A673 (cell line): Measurements from ENCODE around the gene NUCKS1. TPM values are rescaled to one million over a fixed set of nuclear protein-coding genes. Genes with fewer than 3 reads are reported as not detected.

Experiments
- BruUV-seq: library from RNA; stranded (reverse); fragments of 400-500 nt; replicated peaks from 2 replicates; lab custom pipeline; 2021; lab: Mats Ljungman, UMichigan
- CTCF ChIA-PET: fragments of 300-600 bp; sonication (Branson Sonifier 250); formaldehyde crosslinking; loops from one replicate; lab custom pipeline; 2022; ENCODE audit warnings: antibody characterized with exemption; lab: Charles Lee
- POLR2A ChIA-PET: fragments of 300-600 bp; sonication (Branson Sonifier 250); formaldehyde crosslinking; loops from one replicate; lab custom pipeline; 2022; ENCODE audit warnings: antibody characterized with exemption; ENCODE audit not compliant: low non-redundant PET; lab: Charles Lee
- DNase-seq: peaks from one replicate; pipeline ENCODE4 v3.0.0-alpha.2; 2015; ENCODE audit warnings: low spot score
- H3K27ac ChIP-seq: fragments of 200-600 bp; sonication (generic); 2 replicates; pipeline ENCODE4 v1.5.1; 2016; ENCODE audit warnings: mixed run types, low read depth, mild to moderate bottlenecking, mixed read lengths, antibody characterized with exemption, low read length; ENCODE audit not compliant: poor library complexity, severe bottlenecking
- H3K27me3 ChIP-seq: fragments of 200-600 bp; sonication (generic); replicated peaks from 2 replicates; pipeline ENCODE4 v1.6.1; 2017; ENCODE audit warnings: mixed run types, low read depth, mild to moderate bottlenecking, mixed read lengths, antibody characterized with exemption, low read length; ENCODE audit not compliant: insufficient read depth, poor library complexity
- H3K36me3 ChIP-seq: fragments of 200-600 bp; sonication (generic); 2 replicates; pipeline ENCODE4 v1.6.1; 2016; ENCODE audit warnings: mixed run types, mild to moderate bottlenecking, mixed read lengths, antibody characterized with exemption, low read length; ENCODE audit not compliant: insufficient read depth, poor library complexity, severe bottlenecking
- H3K4me1 ChIP-seq: fragments of 200-600 bp; sonication (generic); 2 replicates; pipeline ENCODE4 v1.6.1; 2017; ENCODE audit warnings: mixed run types, mild to moderate bottlenecking, mixed read lengths, antibody characterized with exemption, low read length; ENCODE audit not compliant: insufficient read depth, poor library complexity, severe bottlenecking
- H3K4me3 ChIP-seq: fragments of 200-600 bp; sonication (generic); 2 replicates; pipeline ENCODE4 v1.5.1; 2016; ENCODE audit warnings: low read depth, mixed run types, mild to moderate bottlenecking, mixed read lengths, low read length; ENCODE audit not compliant: poor library complexity, severe bottlenecking
- H3K9me3 ChIP-seq: fragments of 200-600 bp; sonication (generic); 2 replicates; pipeline ENCODE4 v1.6.1; 2016; ENCODE audit warnings: mixed run types, low read depth, mild to moderate bottlenecking, mixed read lengths, antibody characterized with exemption, low read length; ENCODE audit not compliant: poor library complexity, severe bottlenecking
- EZH2 ChIP-seq: fragments of 200-600 bp; sonication (generic); IDR thresholded peaks from 2 replicates; pipeline ENCODE4 v1.6.1; 2017; ENCODE audit warnings: borderline replicate concordance, low read depth, mild to moderate bottlenecking, mixed read lengths, antibody characterized with exemption, low read length; ENCODE audit not compliant: poor library complexity, severe bottlenecking
- intact Hi-C: fragments of 100-400 bp; cut with micrococcal nuclease; formaldehyde crosslinking; loops from one replicate; pipeline ENCODE4 v1.10.0; 2022; ENCODE audit not compliant: unreplicated experiment
- total RNA-seq: library from RNA; stranded (reverse); gene quantifications from 2 replicates; pipeline ENCODE4 v1.2.3, GENCODE V29; 2021
- TF ChIP-seq, protein P1 (sequence below): fragments of 300-800, 200-600 bp; sonication (generic); conservative IDR thresholded peaks from 2 replicates; pipeline ENCODE4 v1.5.1; 2017; ENCODE audit warnings: low read depth, mild to moderate bottlenecking, antibody characterized with exemption, low read length, moderate library complexity, mixed read lengths

NUCKS1 gene
- total RNA-seq, 1 experiment from 2014 or later = 437 TPM

- no peak for TF ChIP-seq EZH2
- TF ChIP-seq, protein P1, sequence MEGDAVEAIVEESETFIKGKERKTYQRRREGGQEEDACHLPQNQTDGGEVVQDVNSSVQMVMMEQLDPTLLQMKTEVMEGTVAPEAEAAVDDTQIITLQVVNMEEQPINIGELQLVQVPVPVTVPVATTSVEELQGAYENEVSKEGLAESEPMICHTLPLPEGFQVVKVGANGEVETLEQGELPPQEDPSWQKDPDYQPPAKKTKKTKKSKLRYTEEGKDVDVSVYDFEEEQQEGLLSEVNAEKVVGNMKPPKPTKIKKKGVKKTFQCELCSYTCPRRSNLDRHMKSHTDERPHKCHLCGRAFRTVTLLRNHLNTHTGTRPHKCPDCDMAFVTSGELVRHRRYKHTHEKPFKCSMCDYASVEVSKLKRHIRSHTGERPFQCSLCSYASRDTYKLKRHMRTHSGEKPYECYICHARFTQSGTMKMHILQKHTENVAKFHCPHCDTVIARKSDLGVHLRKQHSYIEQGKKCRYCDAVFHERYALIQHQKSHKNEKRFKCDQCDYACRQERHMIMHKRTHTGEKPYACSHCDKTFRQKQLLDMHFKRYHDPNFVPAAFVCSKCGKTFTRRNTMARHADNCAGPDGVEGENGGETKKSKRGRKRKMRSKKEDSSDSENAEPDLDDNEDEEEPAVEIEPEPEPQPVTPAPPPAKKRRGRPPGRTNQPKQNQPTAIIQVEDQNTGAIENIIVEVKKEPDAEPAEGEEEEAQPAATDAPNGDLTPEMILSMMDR = no peak
- Histone ChIP-seq H3K9me3 (no peaks in the 10 kb centered on the region), H3K4me3 (no peak overlapping the region), H3K27ac (no peak overlapping the region), H3K4me1 (peaks cover 6% of the 10 kb centered on the region), H3K27me3 (no peaks in the 10 kb centered on the region), H3K36me3 (no peaks in the 10 kb centered on the region)
- ChIA-PET POLR2A (no interaction called here), CTCF (no interaction called here)
- DNase-seq = no peak
- BruUV-seq = no TSS peak
- intact Hi-C loops = no loop called here
Observed at GRCh38 chr1:205690122-205690756, 59.7 kb downstream of the NUCKS1 start.

GRCh38 chr1:205689479-205689878 lies 60.5 kb downstream of the NUCKS1 start:
- TF ChIP-seq, protein P1 = no peak
- TF ChIP-seq EZH2 = no peak
- POLR2A ChIA-PET = no interaction called here
- CTCF ChIA-PET = no interaction called here
- no peaks in the 10 kb centered on the region for H3K9me3 ChIP-seq
- DNase-seq = no peak
- BruUV-seq = no TSS peak
- no peaks in the 10 kb centered on the region for H3K27me3 ChIP-seq
- no peak overlapping the region for H3K4me3 ChIP-seq
- peaks cover 6% of the 10 kb centered on the region for H3K4me1 ChIP-seq
- no peak overlapping the region for H3K27ac ChIP-seq
- intact Hi-C loops = no loop called here
- H3K36me3 ChIP-seq = no peaks in the 10 kb centered on the region

DNA sequence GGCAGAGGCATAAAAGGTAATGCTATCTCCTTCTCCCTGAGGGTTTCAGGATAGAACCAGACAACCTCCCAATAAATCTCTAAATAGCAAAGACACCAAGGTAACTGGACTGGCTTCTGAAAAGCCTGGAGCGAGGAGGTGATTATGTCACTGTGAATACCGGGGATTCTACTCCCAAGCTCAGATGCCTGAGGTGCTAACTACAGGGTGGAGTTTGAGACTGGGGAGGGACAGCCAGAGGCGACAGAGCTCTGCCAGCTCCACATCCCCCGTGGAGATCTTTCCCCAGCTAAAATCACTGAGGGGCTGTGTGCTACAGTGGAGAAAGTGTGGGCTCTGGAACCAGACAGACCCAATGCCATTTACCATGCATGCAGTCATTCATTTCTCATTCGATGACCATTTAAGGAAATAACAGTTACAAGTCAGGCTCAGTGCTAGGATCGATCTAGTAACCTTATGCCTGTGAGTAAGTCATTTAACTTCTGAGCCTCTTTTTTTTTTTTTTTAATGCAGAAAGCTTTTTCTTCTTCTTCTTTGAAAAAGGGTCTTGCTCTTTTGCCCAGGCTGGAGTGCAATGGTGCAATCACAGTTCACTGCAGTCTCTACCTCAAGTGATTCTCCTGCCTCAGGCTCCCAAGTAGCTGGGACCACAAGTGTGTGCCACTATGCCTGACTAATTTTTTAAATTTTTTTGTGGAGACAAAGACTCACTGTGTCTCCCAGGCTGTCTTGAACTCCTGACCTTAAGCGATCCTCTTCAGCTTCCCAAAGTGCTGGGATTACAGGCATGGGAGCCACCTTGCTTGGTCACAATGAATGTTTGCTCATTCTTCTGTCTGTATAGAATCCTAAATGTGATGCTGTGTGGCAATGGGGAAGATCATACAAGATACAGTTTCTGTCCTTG lies 61.6 kb downstream of the NUCKS1 start:
- H3K9me3 ChIP-seq = no peaks in the 10 kb centered on the region
- CTCF ChIA-PET = interaction anchor here (0.6 kb wide), 1 partner anchor 15 kb away, joined by 4 read pairs; no protein-coding TSS in a partner anchor
- POLR2A ChIA-PET = no interaction called here
- intact Hi-C loops = no loop called here
- TF ChIP-seq EZH2 = no peak
- TF ChIP-seq, protein P1 = no peak
- no peak for DNase-seq
- no peak overlapping the region for H3K4me3 ChIP-seq
- no peak overlapping the region for H3K27ac ChIP-seq
- no TSS peak for BruUV-seq
- H3K27me3 ChIP-seq = no peaks in the 10 kb centered on the region
- peaks cover 2% of the 10 kb centered on the region for H3K4me1 ChIP-seq
- H3K36me3 ChIP-seq = no peaks in the 10 kb centered on the region
